GM21576 (cell line): Measurements from ENCODE around the gene SHMT1.
"Not testable (repeated sequence)": the region's sequence is repeated elsewhere in the genome, so short reads cannot be mapped to it uniquely, and the experiment has no call there.

Experiments used
- ATAC-seq: cut with Tn5 transposase; IDR thresholded peaks from one replicate; pipeline ENCODE4 v1.9.1; 2021; ENCODE audit warnings: mild to moderate bottlenecking, moderate library complexity; ENCODE audit not compliant: unreplicated experiment

SHMT1 gene

GRCh38 chr17:18298061-18298460 is 65.3 kb downstream of the SHMT1 start:
- ATAC-seq = not testable (repeated sequence)

DNA sequence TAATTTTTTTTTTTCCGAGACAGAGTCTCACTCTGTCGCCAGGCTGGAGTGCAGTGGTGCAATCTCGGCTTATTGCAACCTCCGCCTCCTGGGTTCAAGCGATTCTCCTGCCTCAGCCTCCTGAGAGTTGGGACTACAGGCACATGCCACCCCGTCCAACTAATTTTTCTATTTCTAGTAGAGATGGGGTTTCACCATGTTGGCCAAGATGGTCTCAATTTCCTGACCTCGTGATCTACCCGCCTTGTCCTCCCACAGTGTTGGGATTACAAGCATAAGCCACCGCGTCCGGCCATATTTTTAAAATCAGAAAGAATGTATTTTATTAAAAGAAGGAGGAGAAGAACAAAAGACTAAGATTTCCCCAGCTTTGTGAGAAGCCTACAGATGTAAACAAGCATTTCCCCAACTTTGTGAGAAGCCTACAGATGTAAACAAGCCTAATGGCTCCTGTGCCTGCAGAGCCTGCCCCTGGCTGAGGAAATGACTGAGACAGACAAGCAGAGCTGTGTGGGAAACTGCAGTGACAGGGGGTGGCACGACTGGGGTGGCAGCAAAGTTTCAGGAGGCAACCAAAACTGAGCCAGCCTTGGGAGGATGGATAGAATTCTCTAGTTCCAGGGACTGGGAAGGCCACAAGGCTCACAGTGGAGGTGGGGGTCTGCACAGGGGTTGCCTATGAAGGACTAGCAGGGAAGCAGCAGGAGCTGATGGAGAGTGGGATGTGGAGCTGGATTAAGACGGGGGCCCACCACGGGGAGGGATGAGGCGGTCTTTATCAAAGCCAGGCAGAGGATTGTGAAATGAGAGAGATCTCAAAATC is 71.4 kb downstream of the SHMT1 start:
- no peak for ATAC-seq

- no peak for ATAC-seq
These were observed 78.1 kb downstream of the SHMT1 start for GRCh38 chr17:18285296-18285695.

GRCh38 chr17:18281788-18282187 is 81.6 kb downstream of the SHMT1 start:
- ATAC-seq = no peak

DNA sequence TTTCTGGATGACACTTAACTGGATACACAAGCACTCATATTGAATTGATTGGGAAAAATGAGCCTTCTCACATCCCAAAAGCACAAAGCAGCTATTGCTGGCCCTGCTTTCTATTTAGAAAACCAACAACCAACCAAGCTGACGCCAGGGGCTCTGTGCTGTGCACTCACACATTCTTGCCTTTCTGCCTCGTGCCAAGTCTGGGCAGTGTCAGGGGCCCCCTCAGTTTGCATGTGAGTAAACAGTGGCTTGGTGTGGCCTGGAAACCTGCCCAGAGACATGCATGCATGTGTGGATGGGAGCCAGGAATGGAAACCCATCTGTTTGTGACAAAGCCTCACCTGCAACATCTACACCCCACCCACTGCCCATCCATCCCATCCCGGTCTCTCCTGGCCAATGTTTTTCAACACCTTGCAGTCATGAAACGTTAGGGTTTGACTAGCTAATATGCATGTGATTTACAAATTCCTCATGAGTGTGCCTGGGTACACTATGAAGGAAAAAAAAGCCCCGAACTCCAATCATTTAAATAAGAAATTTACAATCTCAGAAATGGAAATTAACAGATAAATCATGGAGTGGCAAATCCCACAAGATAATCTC is 82.5 kb downstream of the SHMT1 start:
- no peak for ATAC-seq

- no peak for ATAC-seq
These were observed 83.1 kb downstream of the SHMT1 start for GRCh38 chr17:18280249-18280648.

DNA sequence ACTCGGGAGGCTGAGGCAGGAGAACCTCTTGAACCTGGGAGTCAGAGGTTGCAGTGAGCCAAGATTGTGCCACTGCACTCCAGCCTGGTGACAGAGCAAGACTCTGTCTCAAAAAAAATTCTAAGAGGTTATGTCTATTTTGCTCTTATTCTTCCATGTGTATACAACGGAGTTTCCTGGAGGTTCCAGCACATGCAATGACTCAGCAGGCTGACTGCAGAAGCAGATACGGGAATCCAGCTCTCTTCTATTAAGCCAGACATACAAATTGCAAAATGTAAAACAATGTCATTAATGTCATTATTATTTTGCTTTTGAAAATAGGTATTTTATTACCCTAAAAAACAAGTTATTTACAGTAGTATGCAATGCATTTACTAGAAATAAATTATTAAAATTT is 84.5 kb downstream of the SHMT1 start:
- no peak for ATAC-seq
